SK-N-SH (cell line): ENCODE measurements around the gene CNOT4. TPM values are rescaled to one million over a fixed set of nuclear protein-coding genes. Genes with fewer than 3 reads are reported as not detected.

Experiments
- CTCF ChIA-PET: fragments of 300-600, 350-600 bp; formaldehyde crosslinking; extraction: SDS; loops from one replicate; lab custom pipeline; 2021; lab: Yijun Ruan, JAX
- POLR2A ChIA-PET: fragments of 350-600 bp; sonication (Branson Sonifier 250); formaldehyde crosslinking; extraction: SDS; loops from one replicate; lab custom pipeline; 2020; ENCODE audit warnings: antibody characterized with exemption, inconsistent platforms; lab: Yijun Ruan, JAX
- DNase-seq: peaks from one replicate; pipeline ENCODE4 v3.0.0; 2012
- H2AFZ ChIP-seq: fragments of 200-600 bp; sonication (generic); 2 replicates; pipeline ENCODE4 v1.8.1; 2016; ENCODE audit warnings: antibody characterized with exemption, mild to moderate bottlenecking, low read depth
- H3F3A ChIP-seq: fragments of 200-600 bp; sonication (generic); replicated peaks from 2 replicates; pipeline ENCODE3; 2016; ENCODE audit warnings: antibody characterized with exemption, mild to moderate bottlenecking; ENCODE audit not compliant: insufficient read depth
- H3K27ac ChIP-seq, 2 experiments: fragments of 200-500 bp in 1 of 2; fragments of 200-600 bp in 1 of 2; sonication (Bioruptor generic) in 1 of 2; sonication (generic), shearing (Covaris generic) in 1 of 2; 2 replicates each; pipeline versions ENCODE4 v1.5.1 to v1.6.1; 2014 to 2016; ENCODE audit warnings: low read depth in 2 of 2, inconsistent platforms in 1 of 2, low read length in 1 of 2, mild to moderate bottlenecking in 1 of 2, mixed read lengths in 1 of 2
- H3K27me3 ChIP-seq: fragments of 200-600 bp; sonication (generic), shearing (Covaris generic); 2 replicates; pipeline ENCODE4 v1.6.1; 2016; ENCODE audit warnings: mixed run types; ENCODE audit not compliant: insufficient read depth
- H3K36me3 ChIP-seq, 2 experiments: fragments of 200-500 bp in 1 of 2; fragments of 200-600 bp in 1 of 2; sonication (Bioruptor generic) in 1 of 2; sonication (generic) in 1 of 2; replicated peaks in 1 of 2; 2 replicates each; pipeline versions ENCODE3 to v1.5.1; 2014 to 2016; ENCODE audit warnings: low read length in 1 of 2, mild to moderate bottlenecking in 1 of 2; ENCODE audit not compliant: insufficient read depth in 2 of 2, control insufficient read depth in 1 of 2
- H3K4me1 ChIP-seq, 2 experiments: fragments of 200-500 bp in 1 of 2; fragments of 200-600 bp in 1 of 2; sonication (Bioruptor generic) in 1 of 2; sonication (generic), shearing (Covaris generic) in 1 of 2; 2 replicates each; pipeline versions ENCODE4 v1.5.1 to v1.6.1; 2014 to 2016; ENCODE audit warnings: low read depth in 1 of 2, low read length in 1 of 2, mixed run types in 1 of 2; ENCODE audit not compliant: insufficient read depth in 2 of 2, control insufficient read depth in 1 of 2
- H3K4me2 ChIP-seq: fragments of 200-600 bp; sonication (generic), shearing (Covaris generic); 2 replicates; pipeline ENCODE4 v1.6.1; 2017; ENCODE audit warnings: mixed run types
- H3K4me3 ChIP-seq, 2 experiments: fragments of 200-500 bp in 1 of 2; fragments of 200-600 bp in 1 of 2; sonication (Bioruptor generic) in 1 of 2; sonication (generic), shearing (Covaris generic) in 1 of 2; 2 replicates each; pipeline versions ENCODE4 v1.5.1 to v1.8.1; 2014 to 2016; ENCODE audit warnings: low read depth in 2 of 2, inconsistent platforms in 1 of 2, low read length in 1 of 2, mild to moderate bottlenecking in 1 of 2, mixed read lengths in 1 of 2, moderate library complexity in 1 of 2
- H3K79me2 ChIP-seq: fragments of 200-600 bp; sonication (generic); 2 replicates; pipeline ENCODE4 v1.8.1; 2017; ENCODE audit warnings: mild to moderate bottlenecking; ENCODE audit not compliant: insufficient read depth
- H3K9ac ChIP-seq: fragments of 200-600 bp; sonication (generic); 2 replicates; pipeline ENCODE4 v1.6.1; 2017; ENCODE audit warnings: mixed run types
- H3K9me2 ChIP-seq: fragments of 200-600 bp; sonication (generic); 2 replicates; pipeline ENCODE4 v1.6.1; 2017; ENCODE audit warnings: mixed run types
- H3K9me3 ChIP-seq: fragments of 200-600 bp; sonication (generic); 2 replicates; pipeline ENCODE4 v1.6.1; 2017; ENCODE audit warnings: mixed run types, mild to moderate bottlenecking, moderate library complexity
- H4K20me1 ChIP-seq: fragments of 200-600 bp; sonication (generic); 2 replicates; pipeline ENCODE4 v1.6.1; 2017; ENCODE audit warnings: mild to moderate bottlenecking, mixed run types; ENCODE audit not compliant: insufficient read depth
- CTCF ChIP-seq: fragments of 200-600 bp; sonication (generic); IDR thresholded peaks from 2 replicates; pipeline ENCODE4 v1.6.1; 2017; ENCODE audit warnings: antibody characterized with exemption, mild to moderate bottlenecking, moderate library complexity
- ELF1 ChIP-seq: IDR thresholded peaks from 2 replicates; pipeline ENCODE4 v1.4.0; 2012
- EP300 ChIP-seq, 2 experiments: IDR thresholded peaks; 2 replicates each; pipeline versions ENCODE4 v1.4.0 to v1.6.1; 2012; ENCODE audit warnings: borderline replicate concordance in 1 of 2, low read depth in 1 of 2, low read length in 1 of 2
- EZH2phosphoT487 ChIP-seq: fragments of 200-600 bp; sonication (generic); IDR thresholded peaks from 2 replicates; pipeline ENCODE4 v1.6.1; 2017; ENCODE audit warnings: low read depth, mixed run types, mild to moderate bottlenecking, antibody characterized with exemption, moderate library complexity, borderline replicate concordance
- FOXM1 ChIP-seq: IDR thresholded peaks from 2 replicates; pipeline ENCODE4 v1.4.0; 2012; ENCODE audit warnings: low read depth, mild to moderate bottlenecking
- GATA2 ChIP-seq: sonication (generic); formaldehyde crosslinking; IDR thresholded peaks from 2 replicates; pipeline ENCODE4 v1.5.0; 2020; ENCODE audit warnings: mild to moderate bottlenecking, missing genetic modification reagents
- JUND ChIP-seq: IDR thresholded peaks from 2 replicates; pipeline ENCODE4 v1.4.0; 2012
- MXI1 ChIP-seq: IDR thresholded peaks from 2 replicates; pipeline ENCODE4 v1.6.1; 2012; ENCODE audit warnings: mild to moderate bottlenecking, low read depth, low read length, improper control_type of control experiment
- RAD21 ChIP-seq: IDR thresholded peaks from 2 replicates; pipeline ENCODE4 v1.6.1; 2012; ENCODE audit warnings: mild to moderate bottlenecking, low read length
- RCOR1 ChIP-seq: fragments of 150-350 bp; IDR thresholded peaks from 2 replicates; pipeline ENCODE4 v1.6.1; 2017; ENCODE audit warnings: antibody characterized with exemption, low read length
- REST ChIP-seq: IDR thresholded peaks from 2 replicates; pipeline ENCODE4 v1.6.1; 2012; ENCODE audit warnings: mild to moderate bottlenecking, low read depth, low read length, moderate library complexity
- TAF1 ChIP-seq: IDR thresholded peaks from 2 replicates; pipeline ENCODE4 v1.6.1; 2012; ENCODE audit warnings: low read depth, mild to moderate bottlenecking, low read length, moderate library complexity, borderline replicate concordance
- TEAD4 ChIP-seq: IDR thresholded peaks from 2 replicates; pipeline ENCODE4 v1.4.0; 2012; ENCODE audit warnings: mild to moderate bottlenecking, borderline replicate concordance; ENCODE audit not compliant: insufficient read depth
- USF2 ChIP-seq: fragments of 150-350 bp; IDR thresholded peaks from 2 replicates; pipeline ENCODE4 v1.6.1; 2017; ENCODE audit warnings: antibody characterized with exemption, low read length, low read depth, borderline replicate concordance
- WGBS: methylation state at CpG from one replicate; pipeline ENCODE4 v1.1.6; 2017; ENCODE audit warnings: low lambda C conversion rate; 5-methylcytosine and 5-hydroxymethylcytosine counted together
- polyA plus RNA-seq, 3 experiments: library from polyadenylated mRNA; depleted of rRNA; stranded (reverse); fragments of >200 nt; gene quantifications; 2 replicates each; pipeline ENCODE4 v1.2.3, GENCODE V29; 2012

Gene CNOT4
- polyA plus RNA-seq, 1 of the 3 experiments (the other 2 are of a cell fraction): 8.0 TPM

GRCh38 chr7:135509589-135509838, 388 bp downstream of the CNOT4 start:
- peak overlapping the region; percentile 90 to 92 for H3K27ac ChIP-seq
- CTCF ChIA-PET: interaction anchor here (1.0 to 2.6 kb wide), 3 partner anchors 9 to 174 kb away, joined by 3 to 12 read pairs (median 11); no protein-coding TSS in a partner anchor
- DNase-seq: no peak
- peak overlapping the region; percentile 72 for H3K4me2 ChIP-seq
- peaks cover 50% of the 10 kb centered on the region for H3K79me2 ChIP-seq
- no peaks in the 10 kb centered on the region for H3K9me2 ChIP-seq
- 1% methylated on average over 14 of the region's 14 CpGs for WGBS
- peak overlapping the region; percentile 58 to 87 for H3K4me3 ChIP-seq
- TF ChIP-seq EZH2phosphoT487 (no peak), ELF1 (no peak), EP300 (IDR thresholded peaks at IDR 0.05; ENCODE audit: borderline replicate concordance in 1 of 2, low read depth in 1 of 2, low read length in 1 of 2) (no peak), TAF1 (no peak), MXI1 (no peak), TEAD4 (no peak), RCOR1 (no peak), JUND (no peak), FOXM1 (no peak), USF2 (no peak), RAD21 (no peak), GATA2 (no peak), CTCF (no peak), REST (no peak)
- H3K36me3 ChIP-seq: peaks cover 0 to 4% of the 10 kb centered on the region in 2 experiments
- H2AFZ ChIP-seq: peak overlapping the region; percentile 79
- H3K9ac ChIP-seq: peak overlapping the region; percentile 93
- no peaks in the 10 kb centered on the region for H3F3A ChIP-seq
- POLR2A ChIA-PET: interaction anchor here (0.5 to 0.6 kb wide), 2 partner anchors 14 to 48 kb away, joined by 3 read pairs; partner anchors contain the start of gene NUP205
- H4K20me1 ChIP-seq: peaks cover 24% of the 10 kb centered on the region
- no peaks in the 10 kb centered on the region for H3K27me3 ChIP-seq
- peaks cover 9 to 17% of the 10 kb centered on the region in 2 experiments; a peak in 3 of 4 replicates for H3K4me1 ChIP-seq
- no peaks in the 10 kb centered on the region for H3K9me3 ChIP-seq
